Mononuclear cell (primary cell): Measurements from ENCODE around the gene C4orf51. TPM values are rescaled to one million over a fixed set of nuclear protein-coding genes. Genes with fewer than 3 reads are reported as not detected.
"Not testable (repeated sequence)": the region's sequence is repeated elsewhere in the genome, so short reads cannot be mapped to it uniquely, and the experiment has no call there.

Experiments used
- H3K27me3 ChIP-seq: 2 replicates; pipeline ENCODE4 v1.6.0; 2011; ENCODE audit warnings: low read length, control low read depth; ENCODE audit not compliant: insufficient read depth
- H3K4me1 ChIP-seq: 2 replicates; pipeline ENCODE4 v1.5.1; 2011; ENCODE audit warnings: mild to moderate bottlenecking, low read length, control low read depth; ENCODE audit not compliant: insufficient read depth
- H3K4me3 ChIP-seq: 2 replicates; pipeline ENCODE4 v1.5.1; 2011; ENCODE audit warnings: mild to moderate bottlenecking, low read length, moderate library complexity
- H3K9me3 ChIP-seq: 2 replicates; pipeline ENCODE4 v1.5.1; 2011; ENCODE audit warnings: low read depth, mild to moderate bottlenecking, control low read depth, low read length
- total RNA-seq: library from RNA; depleted of rRNA; stranded (reverse); fragments of >200 nt; gene quantifications from one replicate; pipeline ENCODE4 v1.2.3, GENCODE V29; 2012

Gene C4orf51
- total RNA-seq, 1 donor = not detected

- Histone ChIP-seq H3K4me1 (no peaks in the 10 kb centered on the region), H3K4me3 (no peak overlapping the region), H3K9me3 (no peaks in the 10 kb centered on the region), H3K27me3 (no peaks in the 10 kb centered on the region)
Observed at GRCh38 chr4:145686991-145687390, 7.0 kb downstream of the C4orf51 start.

- no peaks in the 10 kb centered on the region for H3K27me3 ChIP-seq
- H3K9me3 ChIP-seq = no peaks in the 10 kb centered on the region
- H3K4me1 ChIP-seq = no peaks in the 10 kb centered on the region
- H3K4me3 ChIP-seq = no peak overlapping the region
Observed at GRCh38 chr4:145690610-145691009, 10.7 kb downstream of the C4orf51 start.

- H3K27me3 ChIP-seq, H3K9me3 ChIP-seq, H3K4me1 ChIP-seq, H3K4me3 ChIP-seq: not testable (repeated sequence)
Observed at GRCh38 chr4:145691416-145691815, 11.5 kb downstream of the C4orf51 start.

- Histone ChIP-seq H3K9me3 (no peaks in the 10 kb centered on the region), H3K4me3 (no peak overlapping the region), H3K4me1 (no peaks in the 10 kb centered on the region), H3K27me3 (no peaks in the 10 kb centered on the region)
Observed at GRCh38 chr4:145694929-145695328, 15.0 kb downstream of the C4orf51 start.

- Histone ChIP-seq H3K27me3 (no peaks in the 10 kb centered on the region), H3K4me3 (no peak overlapping the region), H3K4me1 (no peaks in the 10 kb centered on the region), H3K9me3 (no peaks in the 10 kb centered on the region)
Observed at GRCh38 chr4:145697332-145697731, 17.4 kb downstream of the C4orf51 start.

- no peaks in the 10 kb centered on the region for H3K4me1 ChIP-seq
- H3K4me3 ChIP-seq = no peak overlapping the region
- H3K9me3 ChIP-seq = no peaks in the 10 kb centered on the region
- no peaks in the 10 kb centered on the region for H3K27me3 ChIP-seq
Observed at GRCh38 chr4:145698507-145698906, 18.6 kb downstream of the C4orf51 start.

GRCh38 chr4:145703850-145704497, 24.0 kb downstream of the C4orf51 start:
- no peaks in the 10 kb centered on the region for H3K27me3 ChIP-seq
- H3K4me3 ChIP-seq = no peak overlapping the region
- no peaks in the 10 kb centered on the region for H3K4me1 ChIP-seq

GRCh38 chr4:145709336-145709735, 29.4 kb downstream of the C4orf51 start:
- Histone ChIP-seq H3K4me1 (no peaks in the 10 kb centered on the region), H3K27me3 (no peaks in the 10 kb centered on the region), H3K9me3 (peaks cover 6% of the 10 kb centered on the region), H3K4me3 (no peak overlapping the region)

More at GRCh38 chr4:145703850-145704497, 24.0 kb downstream of the C4orf51 start:
- H3K9me3 ChIP-seq = no peaks in the 10 kb centered on the region

- H3K4me1 ChIP-seq = no peaks in the 10 kb centered on the region
- H3K4me3 ChIP-seq = no peak overlapping the region
- H3K27me3 ChIP-seq = no peaks in the 10 kb centered on the region
- peaks cover 6% of the 10 kb centered on the region for H3K9me3 ChIP-seq
Observed at GRCh38 chr4:145709843-145710242, 29.9 kb downstream of the C4orf51 start.

GRCh38 chr4:145716200-145716599, 36.3 kb downstream of the C4orf51 start:
- H3K4me1 ChIP-seq = peaks cover 6% of the 10 kb centered on the region
- peaks cover 7% of the 10 kb centered on the region for H3K27me3 ChIP-seq
- peaks cover 5% of the 10 kb centered on the region for H3K9me3 ChIP-seq
- no peak overlapping the region for H3K4me3 ChIP-seq

GRCh38 chr4:145716661-145717200, 36.8 kb downstream of the C4orf51 start:
- Histone ChIP-seq H3K9me3 (no peaks in the 10 kb centered on the region), H3K4me1 (peaks cover 6% of the 10 kb centered on the region), H3K27me3 (peaks cover 7% of the 10 kb centered on the region), H3K4me3 (no peak overlapping the region)

- Histone ChIP-seq H3K4me1 (peaks cover 6% of the 10 kb centered on the region), H3K27me3 (peaks cover 6% of the 10 kb centered on the region), H3K9me3 (no peaks in the 10 kb centered on the region), H3K4me3 (no peak overlapping the region)
Observed at GRCh38 chr4:145719752-145720624, 40.0 kb downstream of the C4orf51 start.

- Histone ChIP-seq H3K4me3 (no peak overlapping the region), H3K9me3 (no peaks in the 10 kb centered on the region), H3K27me3 (peaks cover 4% of the 10 kb centered on the region), H3K4me1 (peaks cover 6% of the 10 kb centered on the region)
Observed at GRCh38 chr4:145720656-145721055, 40.7 kb downstream of the C4orf51 start.

GRCh38 chr4:145722561-145722960, 42.6 kb downstream of the C4orf51 start:
- Histone ChIP-seq H3K9me3 (no peaks in the 10 kb centered on the region), H3K4me1 (peaks cover 6% of the 10 kb centered on the region), H3K4me3 (no peak overlapping the region), H3K27me3 (no peaks in the 10 kb centered on the region)

GRCh38 chr4:145723336-145723735, 43.4 kb downstream of the C4orf51 start:
- peaks cover 6% of the 10 kb centered on the region for H3K4me1 ChIP-seq
- no peak overlapping the region for H3K4me3 ChIP-seq
- no peaks in the 10 kb centered on the region for H3K9me3 ChIP-seq
- no peaks in the 10 kb centered on the region for H3K27me3 ChIP-seq
